GM19468 (cell line): ENCODE measurements around the gene CPOX.

ENCODE experiments used
- ATAC-seq: cut with Tn5 transposase; IDR thresholded peaks from one replicate; pipeline ENCODE4 v1.9.1; 2021; ENCODE audit warnings: mild to moderate bottlenecking, moderate library complexity, moderate number of reproducible peaks; ENCODE audit not compliant: unreplicated experiment; ENCODE audit errors: extremely low read depth

CPOX gene

DNA sequence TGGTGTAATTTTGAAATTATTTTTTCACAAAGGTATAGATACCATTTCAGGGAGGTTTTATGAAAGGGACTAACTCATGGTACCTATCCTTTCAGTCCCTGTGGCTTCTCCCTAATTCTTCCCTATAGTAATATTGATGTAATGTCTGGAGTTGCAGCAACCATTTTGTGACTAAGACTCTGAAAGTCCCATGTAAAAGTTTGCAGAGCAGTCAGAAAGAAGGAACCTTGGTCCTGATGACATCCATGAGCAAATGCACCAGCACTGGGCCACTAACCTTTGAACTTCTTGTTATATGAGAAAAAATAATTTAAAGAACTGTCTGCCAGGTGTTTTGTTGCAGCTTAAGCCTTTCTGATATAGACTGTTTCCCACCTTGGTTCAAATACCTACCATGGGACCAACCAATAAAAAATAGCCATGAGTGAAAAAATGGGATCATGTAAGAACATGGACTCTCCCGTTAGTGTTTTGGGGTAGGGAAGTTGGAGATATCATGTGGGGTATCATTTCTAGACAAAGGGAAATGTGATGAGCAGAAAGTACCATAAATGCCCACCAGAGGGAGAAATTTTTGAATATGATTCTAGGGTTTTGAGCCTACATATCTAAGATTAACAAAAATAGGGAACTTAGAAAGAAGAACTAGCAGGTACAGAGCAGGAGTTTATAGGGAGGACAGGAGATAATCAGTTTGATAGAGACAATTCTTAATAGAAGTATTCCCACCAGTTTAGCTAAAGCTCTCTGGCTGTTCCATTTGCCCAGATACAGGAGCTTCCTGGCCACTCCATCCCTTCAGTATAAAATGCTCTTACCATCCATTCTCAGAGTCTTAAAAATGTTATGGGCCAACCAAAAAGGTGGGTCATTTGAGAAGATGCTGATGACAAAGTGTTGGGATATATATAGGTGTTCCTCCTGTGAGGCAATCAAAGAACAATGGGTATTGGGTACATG is 3.4 kb upstream of the CPOX start:
- ATAC-seq: no peak

DNA sequence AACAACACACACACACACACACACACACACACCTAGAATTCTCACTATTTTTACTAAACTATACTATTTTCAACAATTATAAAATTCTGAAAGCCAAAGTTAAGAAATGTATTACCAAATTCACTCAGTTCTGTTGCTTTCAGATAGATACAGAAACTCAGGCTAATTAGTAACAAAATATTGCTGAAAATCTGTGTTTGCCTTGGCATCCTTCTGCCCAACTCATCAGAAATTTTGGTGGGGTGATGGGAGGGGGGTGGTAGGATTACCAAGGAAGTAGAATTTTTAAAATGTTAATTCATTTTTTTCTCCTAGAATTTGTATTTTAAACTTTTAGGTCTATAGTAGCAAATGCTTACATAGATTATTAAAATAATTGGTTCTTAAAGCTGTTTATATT is 2.7 kb upstream of the CPOX start:
- no peak for ATAC-seq

DNA sequence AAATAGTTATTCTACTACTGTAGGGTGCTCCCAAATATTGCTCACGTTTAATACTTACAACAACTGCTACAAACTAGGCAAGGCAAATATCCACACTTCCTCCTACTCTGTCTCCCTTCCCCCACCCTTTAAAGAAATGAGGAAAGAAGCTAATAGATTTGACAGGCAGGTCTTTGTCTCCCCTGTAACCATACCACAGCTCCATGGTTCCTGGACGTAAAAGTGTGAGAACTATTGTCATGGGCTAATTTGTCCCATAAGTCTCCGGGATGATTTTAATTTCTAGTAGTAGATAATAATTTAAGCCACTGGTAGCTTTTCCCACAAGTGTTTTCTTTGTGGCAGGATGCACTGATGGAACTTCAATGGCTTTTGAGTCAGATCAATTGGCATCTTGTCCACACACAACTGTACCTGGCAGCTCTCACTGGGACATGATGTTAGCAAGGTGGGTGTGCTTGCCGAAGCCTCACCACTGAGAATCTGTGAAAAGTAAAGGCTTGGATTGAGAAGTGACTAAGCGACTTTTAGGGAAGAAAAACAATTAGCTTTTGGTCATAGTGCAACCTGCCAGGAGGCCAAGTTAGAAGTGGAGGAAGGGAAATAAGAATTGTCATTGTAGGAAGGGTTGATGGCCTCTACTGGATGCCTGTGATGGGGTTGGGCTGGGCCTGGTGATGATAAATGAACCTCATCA is 1.4 kb upstream of the CPOX start:
- no peak for ATAC-seq

DNA sequence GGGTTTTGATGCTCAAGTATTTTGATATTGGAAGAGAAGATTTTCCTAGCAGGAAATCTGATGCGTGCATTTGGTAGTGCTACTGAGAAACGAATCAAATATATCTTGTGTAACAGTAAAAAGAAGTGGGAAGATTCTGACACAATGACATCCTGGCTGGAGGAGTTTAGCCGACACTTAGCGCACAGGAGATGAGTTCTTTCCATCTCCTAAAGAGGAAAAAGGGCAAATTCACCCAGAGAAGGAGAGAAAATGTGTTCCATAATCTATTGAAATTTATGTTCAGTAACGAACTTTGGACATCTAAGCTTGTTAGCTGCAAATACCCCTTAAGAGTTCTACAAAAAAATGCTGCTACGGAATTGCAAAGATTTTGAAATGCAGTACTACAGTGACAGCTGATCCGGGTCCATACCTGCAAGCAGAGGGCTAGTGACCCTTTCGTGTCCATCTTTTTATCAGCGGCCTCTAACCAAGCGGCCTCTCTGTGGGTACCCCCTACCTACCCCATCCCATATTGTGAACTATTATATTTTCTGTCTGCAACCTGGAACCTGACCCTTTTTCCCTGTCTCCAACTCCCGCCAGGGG is 971 bp downstream of the CPOX start:
- no peak for ATAC-seq

DNA sequence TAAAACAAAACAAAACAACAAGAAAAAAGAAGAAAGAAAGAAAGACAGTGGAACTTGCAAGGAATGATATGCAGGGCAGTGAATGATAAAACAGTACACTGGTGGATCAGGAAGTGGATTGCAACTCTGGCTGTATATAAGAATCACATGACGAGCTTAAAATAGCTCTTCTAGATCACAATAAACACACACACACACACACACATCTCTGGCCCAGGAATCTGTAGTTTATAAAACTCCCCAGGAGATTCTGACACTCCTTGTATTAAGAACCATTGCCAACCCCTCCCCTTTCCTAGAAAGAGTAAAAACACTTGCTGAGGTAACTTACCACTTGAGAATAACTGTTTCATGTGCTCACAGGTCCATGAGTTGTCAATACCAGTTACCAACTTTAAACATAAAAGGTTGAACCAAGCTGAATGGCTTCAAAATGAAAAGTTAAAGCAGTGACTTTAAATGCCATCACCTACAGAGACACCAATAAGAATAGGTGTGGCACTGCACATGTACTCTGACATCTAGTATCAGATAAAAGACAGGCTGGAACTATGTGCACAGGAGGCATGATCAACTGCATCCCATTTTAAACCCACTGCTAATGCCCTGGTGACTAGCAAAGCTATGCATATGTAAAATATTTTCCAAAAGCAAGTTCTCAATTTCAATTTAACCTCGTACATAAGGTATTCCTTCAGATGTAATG is 3.9 kb downstream of the CPOX start:
- ATAC-seq: no peak

DNA sequence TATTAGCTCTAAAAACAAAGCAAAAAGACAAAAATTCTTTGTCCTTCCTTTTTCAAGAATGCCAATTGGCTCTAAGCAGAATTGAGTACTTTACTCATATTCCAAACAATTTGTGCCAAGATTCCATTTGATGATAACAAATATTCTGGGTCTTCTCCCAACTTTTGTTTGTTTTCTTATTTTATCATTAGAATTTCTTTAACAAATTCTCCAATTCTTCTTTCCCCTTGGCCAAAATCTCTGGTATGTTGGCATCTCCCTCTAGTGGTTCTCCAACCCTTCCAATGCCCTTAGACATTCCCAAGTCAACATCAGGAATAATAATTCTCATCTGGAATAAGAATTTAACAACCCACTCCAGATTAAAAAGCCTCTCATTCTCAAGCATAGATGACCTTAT is 5.3 kb downstream of the CPOX start:
- ATAC-seq: no peak

DNA sequence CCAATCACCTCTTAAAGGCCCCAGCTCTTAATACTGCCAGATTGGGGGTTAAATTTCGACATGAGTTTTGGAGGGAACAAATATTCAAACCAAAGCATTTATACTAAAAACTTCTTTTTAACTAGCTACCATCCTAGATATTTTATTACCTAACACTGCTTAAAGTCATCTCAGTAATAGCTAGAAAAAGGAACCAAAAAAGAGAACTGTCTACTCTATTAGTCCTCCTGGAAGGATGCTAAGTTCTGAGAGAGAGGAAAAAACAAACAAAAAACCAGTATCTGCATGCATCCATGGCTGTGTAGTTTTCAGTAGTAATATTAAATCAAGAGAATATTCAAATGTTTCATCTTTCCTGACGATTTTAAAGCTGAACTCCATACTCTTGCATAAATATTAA is 5.8 kb downstream of the CPOX start:
- ATAC-seq: no peak

DNA sequence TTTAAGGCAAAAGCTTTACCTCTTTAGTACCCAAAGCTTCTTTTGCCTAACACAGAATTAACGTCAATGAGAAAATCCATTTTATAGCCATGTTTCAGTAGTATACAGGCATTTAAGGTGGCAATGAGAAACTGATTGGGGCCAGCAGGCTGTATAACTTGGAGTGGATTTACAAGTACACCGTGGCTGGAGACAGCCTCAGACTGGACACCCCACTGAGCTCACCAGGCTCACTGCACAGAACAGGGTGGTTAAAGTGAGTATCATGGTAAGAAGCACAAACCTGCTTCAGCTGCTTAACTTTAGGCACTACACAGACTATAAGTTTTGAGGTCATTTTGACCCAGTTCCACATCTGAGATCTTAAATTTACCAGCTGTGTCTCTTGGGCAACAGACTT is 8.9 kb downstream of the CPOX start:
- ATAC-seq: no peak

DNA sequence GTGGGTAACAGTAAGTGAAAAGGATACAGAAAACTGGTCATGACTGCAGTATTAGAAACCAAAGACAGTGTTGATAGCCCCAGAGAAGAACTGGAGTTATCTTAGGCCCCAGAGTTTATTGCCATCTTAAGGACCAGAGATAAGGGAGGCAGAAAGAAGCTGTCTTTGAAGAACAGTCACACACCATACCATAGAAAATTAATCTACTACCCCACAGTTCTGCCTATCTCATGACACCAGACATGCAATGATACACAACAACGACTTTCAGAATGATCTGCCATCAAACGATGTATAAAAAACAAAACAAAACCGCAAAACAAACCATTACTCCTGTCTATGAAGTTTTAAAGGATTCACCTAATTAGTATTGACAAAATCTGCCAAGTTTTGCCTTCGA is 9.6 kb downstream of the CPOX start:
- ATAC-seq: no peak

DNA sequence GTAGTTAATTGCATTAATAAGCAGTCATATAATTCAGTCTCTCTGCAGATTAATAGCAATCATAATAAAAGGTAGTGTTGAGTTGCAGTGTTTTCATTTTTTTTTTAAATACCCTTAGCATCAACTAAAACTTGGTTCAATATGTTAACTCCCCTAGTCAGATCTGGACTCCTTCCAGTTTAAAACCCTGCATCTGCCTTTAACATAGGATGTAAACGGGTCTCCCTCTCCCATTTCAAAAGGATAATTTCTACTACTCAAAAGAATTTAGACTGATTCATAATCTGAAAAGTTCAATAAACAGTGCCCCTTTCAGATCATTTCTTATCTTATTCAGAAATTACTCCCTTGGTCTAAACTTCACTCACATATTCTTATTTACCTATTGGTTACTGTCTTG is 11.4 kb downstream of the CPOX start:
- ATAC-seq: no peak

DNA sequence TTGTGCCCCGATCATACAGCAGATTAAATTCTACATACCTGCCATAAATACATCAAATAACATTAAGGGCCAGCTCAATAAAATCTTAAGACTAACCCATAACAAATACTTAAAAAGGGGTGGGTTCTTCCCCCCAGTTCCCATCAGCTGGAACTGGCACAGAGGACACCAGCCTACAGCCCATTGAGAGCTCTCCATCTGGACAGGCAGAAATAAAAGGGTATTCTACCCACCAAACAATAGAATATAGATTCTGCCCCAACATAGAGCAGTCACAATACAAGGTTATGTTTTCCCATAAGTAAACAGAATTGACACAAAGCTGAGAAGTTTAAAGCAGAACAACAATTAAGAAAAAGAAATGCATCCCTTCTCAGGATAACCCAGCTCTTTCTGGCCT is 11.9 kb downstream of the CPOX start:
- ATAC-seq: no peak

DNA sequence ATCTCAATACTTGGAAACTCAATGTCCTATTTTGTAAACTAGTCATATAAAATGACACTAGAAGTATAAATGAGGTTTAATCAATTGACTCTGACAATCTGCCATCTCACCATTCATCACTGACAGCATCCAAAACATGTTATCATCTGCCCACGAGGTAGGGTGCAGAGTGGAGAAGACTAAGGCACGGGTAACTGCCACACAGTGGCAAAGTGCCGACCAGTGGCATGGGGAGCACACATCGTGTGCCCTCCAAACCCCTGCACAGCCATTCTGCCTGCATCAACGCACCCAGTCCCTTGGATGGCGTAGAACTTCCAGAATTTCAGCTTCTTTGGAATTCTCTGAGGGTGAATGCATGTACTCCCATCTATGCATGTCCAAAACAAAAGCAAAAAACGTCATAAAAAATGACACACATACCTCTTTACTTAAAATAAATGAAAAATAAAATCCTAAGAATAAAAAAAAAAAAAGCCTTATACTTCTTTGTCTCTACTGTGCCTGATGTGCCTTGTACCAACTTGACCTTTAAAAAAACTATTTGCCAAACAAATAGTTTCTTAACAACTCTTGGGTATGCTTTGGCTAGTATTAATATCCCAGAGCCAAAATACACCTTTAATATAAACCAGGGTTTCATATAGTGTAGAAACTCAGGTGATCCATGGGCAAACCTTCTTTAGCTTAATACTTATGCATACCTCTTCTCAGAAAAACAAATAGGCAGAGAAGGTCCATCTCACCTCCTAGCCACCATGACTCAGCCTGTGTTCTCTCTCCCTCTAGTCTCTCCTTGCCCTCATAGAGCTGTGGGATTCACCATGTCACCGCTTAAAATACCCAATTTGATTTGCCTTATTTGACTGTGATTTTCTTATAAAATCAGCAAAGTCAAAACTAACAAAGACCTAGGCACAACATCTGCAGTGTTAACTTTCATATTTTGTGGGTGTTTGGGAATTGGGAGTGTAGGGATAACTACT is 12.7 kb downstream of the CPOX start:
- no peak for ATAC-seq

DNA sequence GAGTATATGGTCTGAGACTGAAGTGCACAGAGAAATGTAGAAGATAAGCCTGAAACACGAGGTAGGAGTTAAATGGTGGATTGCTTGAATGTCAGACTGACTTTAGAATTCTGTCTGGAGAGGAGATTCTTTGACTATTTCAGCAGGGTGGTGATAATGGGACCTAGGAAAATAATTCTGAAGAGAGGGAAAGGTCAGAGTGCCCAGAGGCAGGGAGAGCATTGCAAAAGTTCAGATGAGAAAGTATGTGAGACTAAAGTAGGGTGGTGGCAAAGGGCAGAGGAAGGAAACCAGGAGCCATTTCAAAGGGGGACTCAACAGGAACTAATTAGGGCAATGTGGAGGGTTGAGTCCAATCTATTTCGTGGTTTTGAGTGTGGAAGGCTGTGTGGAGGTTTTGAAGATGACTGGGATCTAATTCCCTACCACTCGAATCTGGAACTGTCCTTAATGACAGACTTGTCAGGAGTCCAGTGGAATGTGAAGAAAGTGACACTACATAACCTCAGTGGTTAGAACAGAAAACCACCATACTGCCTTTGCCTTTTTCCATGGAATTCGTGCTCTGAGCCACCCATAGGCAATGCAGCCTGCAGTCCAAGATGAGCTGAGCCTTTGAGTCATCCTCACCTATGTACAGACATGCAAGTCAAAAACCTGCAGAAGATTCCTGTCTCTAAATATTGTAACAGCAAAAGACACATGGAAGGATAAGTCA is 16.1 kb downstream of the CPOX start:
- ATAC-seq: no peak

DNA sequence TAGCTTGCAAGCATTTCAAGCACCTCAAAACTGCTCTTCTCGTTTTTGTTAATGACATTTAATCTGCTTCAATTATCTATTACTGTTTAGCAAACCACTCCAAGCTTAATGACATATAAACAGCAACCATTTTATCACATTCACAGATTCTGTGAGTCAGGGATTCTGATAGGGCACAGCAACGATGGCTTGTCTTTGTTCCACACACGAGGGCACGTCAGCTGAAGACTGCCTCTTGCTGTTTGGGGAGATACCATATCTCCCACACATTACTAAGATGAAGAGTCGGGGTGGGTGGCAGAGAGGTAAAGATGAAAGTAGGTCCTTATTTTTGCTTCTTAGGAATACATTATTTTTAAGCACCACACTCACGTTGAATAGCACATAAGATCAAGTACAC is 19.3 kb downstream of the CPOX start:
- no peak for ATAC-seq

DNA sequence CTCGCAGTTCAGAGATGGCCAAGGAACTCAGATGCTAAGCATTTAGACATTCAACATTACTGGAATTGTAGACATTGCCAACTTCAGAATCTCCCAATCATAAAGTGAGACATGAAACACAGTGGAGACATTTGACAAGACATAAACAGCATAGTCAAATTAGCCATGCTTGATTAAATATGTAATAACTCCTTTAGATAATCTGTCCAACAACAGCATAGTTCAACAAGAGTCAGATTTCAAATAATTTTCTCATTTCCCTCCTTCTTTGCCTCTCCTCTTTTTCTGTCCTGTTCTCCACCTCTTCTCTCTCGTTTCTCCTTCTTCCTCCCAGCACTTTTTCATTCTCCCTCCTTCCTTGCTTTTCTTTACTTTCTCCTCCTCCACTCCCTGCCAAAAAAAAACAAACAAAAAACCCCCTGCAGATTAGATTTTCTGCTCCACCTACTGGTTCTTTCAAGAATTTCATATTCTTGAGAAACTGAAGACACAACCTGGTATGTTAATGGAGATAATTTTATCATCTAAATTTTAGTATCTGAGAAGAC is 20.2 kb downstream of the CPOX start:
- ATAC-seq: no peak

DNA sequence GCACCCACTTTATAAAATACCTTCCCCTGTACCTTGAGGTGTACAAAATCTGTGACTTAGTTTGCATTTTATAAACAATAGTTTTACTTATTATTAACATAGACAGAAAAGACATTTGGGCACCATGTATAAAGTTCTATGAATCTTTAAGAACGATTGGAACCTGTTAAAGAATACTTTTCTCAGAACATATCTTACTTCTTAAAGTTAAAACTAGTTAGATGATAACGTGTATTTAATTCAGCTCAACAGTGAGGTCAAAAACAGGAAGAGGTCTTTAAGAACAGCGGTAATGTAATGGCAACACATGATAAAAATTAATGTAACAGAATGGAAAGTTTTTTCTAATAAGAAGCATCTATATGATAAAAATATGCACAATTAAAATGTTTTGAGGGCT is 25.0 kb downstream of the CPOX start:
- ATAC-seq: no peak

DNA sequence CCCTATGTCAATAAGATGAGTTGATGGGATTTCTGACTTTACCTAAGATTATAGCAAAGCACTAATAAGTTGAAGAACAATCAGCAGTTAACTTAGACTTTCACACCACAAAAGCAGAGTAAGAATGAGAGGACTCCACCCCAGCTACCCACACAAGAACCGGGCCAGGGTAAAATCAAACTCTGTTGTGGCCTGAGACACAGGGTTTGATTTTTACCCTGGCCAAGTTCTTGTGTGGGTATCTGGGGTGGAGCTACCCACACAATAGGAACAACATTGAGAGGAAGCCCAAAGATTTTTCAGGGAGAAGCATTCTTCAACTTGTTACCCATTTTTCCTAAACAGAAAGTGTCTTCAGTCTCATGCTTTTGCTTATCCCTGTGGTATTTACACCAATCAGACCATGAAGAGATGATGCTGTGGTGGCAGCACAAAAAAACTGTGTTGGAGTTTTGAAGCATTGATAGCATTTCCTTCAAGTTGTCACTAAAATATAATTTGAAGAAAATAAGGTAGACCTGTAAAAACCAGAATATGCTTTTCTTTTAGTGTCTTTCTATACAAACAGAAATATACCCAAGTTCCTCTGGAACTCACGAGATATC is 25.6 kb downstream of the CPOX start:
- no peak for ATAC-seq

DNA sequence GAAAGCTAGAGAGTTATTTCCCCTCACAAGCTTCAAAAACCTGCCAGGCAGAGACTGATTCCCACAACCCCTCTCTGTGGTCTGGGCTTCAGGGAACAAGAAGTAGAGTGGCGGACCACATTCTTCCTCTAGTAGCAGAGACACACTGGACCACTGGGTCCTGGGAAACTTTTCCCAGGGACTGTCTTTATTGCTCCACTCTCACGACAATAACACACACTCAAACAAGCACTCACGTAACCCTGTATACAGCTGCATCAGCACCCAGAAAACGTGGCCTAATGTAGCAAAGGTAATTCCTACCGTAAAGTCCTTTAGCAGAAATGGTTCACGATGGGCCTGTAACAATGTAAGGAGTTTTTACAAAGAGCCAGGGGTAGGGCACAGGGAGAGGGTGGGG is 27.6 kb downstream of the CPOX start:
- no peak for ATAC-seq
